ENCODE data around the gene GALNT17.

DNA sequence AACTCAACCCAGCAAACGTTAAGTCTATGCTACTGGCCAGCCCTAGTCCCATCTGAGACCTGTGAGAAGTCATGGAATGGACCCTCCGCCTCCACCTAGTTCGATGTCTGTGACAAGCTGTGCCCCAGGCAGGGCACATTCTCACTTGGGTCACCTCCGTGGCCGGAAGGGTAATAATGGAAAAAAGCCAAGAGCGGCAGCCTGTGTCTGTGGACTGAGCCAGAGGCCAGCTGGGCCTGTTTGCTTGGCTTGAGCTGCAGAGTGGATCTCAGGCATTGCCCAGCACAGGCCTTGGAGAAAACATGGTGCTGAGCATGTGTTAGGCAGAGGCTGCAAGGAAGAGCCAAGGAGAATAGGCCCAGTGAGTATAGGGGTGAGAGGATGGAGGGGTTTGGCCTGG, 97.8 kb downstream of the GALNT17 start:
- TF ChIP-seq, protein P1, sequence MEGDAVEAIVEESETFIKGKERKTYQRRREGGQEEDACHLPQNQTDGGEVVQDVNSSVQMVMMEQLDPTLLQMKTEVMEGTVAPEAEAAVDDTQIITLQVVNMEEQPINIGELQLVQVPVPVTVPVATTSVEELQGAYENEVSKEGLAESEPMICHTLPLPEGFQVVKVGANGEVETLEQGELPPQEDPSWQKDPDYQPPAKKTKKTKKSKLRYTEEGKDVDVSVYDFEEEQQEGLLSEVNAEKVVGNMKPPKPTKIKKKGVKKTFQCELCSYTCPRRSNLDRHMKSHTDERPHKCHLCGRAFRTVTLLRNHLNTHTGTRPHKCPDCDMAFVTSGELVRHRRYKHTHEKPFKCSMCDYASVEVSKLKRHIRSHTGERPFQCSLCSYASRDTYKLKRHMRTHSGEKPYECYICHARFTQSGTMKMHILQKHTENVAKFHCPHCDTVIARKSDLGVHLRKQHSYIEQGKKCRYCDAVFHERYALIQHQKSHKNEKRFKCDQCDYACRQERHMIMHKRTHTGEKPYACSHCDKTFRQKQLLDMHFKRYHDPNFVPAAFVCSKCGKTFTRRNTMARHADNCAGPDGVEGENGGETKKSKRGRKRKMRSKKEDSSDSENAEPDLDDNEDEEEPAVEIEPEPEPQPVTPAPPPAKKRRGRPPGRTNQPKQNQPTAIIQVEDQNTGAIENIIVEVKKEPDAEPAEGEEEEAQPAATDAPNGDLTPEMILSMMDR (IDR thresholded peaks at IDR 0.05; ENCODE audit: low read depth, low read length) = no peak
- no peak for TF ChIP-seq EZH2phosphoT487 (IDR thresholded peaks at IDR 0.05; ENCODE audit: low read depth)
